Activated naive CD4-positive, alpha-beta T cell treated with anti-CD3 and anti-CD28 coated beads, Interleukin-2, amount 10 ng/mL, durations not matched to agents 7 days and 5 days (primary cell): ENCODE results near the gene LRRC7.
"Not testable (repeated sequence)": the region's sequence is repeated elsewhere in the genome, so short reads cannot be mapped to it uniquely, and the experiment has no call there.

Experiments used
- CTCF ChIA-PET: fragments of 350-600 bp; sonication (Branson Sonifier 250); formaldehyde crosslinking; loops from one replicate; lab custom pipeline; 2021; ENCODE audit warnings: antibody characterized with exemption; lab: Charles Lee
- DNase-seq: peaks from one replicate; pipeline ENCODE4 v3.0.0-alpha.2; 2020
- H3K27ac Mint-ChIP-seq: one replicate; pipeline ENCODE4 v1.8.0; 2021; ENCODE audit warnings: mild to moderate bottlenecking, moderate library complexity, mixed read lengths
- H3K27me3 Mint-ChIP-seq: one replicate; pipeline ENCODE4 v1.8.0; 2021; ENCODE audit warnings: mild to moderate bottlenecking, mixed read lengths
- H3K36me3 Mint-ChIP-seq: one replicate; pipeline ENCODE4 v1.8.0; 2021; ENCODE audit warnings: mixed read lengths
- H3K4me1 Mint-ChIP-seq: one replicate; pipeline ENCODE4 v1.8.0; 2021; ENCODE audit warnings: mixed read lengths
- H3K4me3 Mint-ChIP-seq: one replicate; pipeline ENCODE4 v1.8.0; 2021; ENCODE audit warnings: mild to moderate bottlenecking, moderate library complexity, mixed read lengths
- H3K9me3 Mint-ChIP-seq: one replicate; pipeline ENCODE4 v1.8.0; 2021; ENCODE audit warnings: mixed read lengths

The LRRC7 gene

GRCh38 chr1:69693921-69694675, 126.4 kb downstream of the LRRC7 start:
- DNase-seq = no peak
- H3K9me3 Mint-ChIP-seq = peaks cover 7% of the 10 kb centered on the region
- H3K4me1 Mint-ChIP-seq = no peaks in the 10 kb centered on the region
- H3K27me3 Mint-ChIP-seq = no peaks in the 10 kb centered on the region
- H3K4me3 Mint-ChIP-seq = no peak overlapping the region
- CTCF ChIA-PET = no interaction called here
- H3K27ac Mint-ChIP-seq = no peak overlapping the region
- H3K36me3 Mint-ChIP-seq = no peaks in the 10 kb centered on the region

DNA sequence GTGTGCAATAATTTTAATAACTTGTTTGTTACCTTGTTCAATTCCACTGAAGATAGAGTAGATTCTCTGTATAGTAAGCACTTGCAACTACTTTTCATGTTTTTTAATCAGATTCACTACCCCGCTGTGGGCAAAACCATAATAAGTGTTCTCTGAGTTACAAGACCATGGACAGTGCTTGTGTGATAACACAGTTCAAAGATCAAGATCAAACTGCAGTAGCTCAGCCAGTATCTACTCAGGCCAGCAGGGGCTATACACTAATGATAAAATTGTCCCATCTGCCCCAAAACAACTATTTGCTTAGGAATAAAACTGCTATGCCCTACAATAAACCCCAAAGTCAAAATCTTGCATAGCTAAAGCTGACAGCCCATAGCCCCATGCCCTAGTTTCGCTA, 129.6 kb downstream of the LRRC7 start:
- DNase-seq = no peak
- H3K36me3 Mint-ChIP-seq = no peaks in the 10 kb centered on the region
- H3K9me3 Mint-ChIP-seq = peaks cover 7% of the 10 kb centered on the region
- no peak overlapping the region for H3K4me3 Mint-ChIP-seq
- H3K27ac Mint-ChIP-seq = no peak overlapping the region
- no peaks in the 10 kb centered on the region for H3K27me3 Mint-ChIP-seq
- CTCF ChIA-PET = no interaction called here
- no peaks in the 10 kb centered on the region for H3K4me1 Mint-ChIP-seq

- Mint-ChIP-seq H3K36me3 (no peaks in the 10 kb centered on the region), H3K4me3 (no peak overlapping the region), H3K4me1 (no peaks in the 10 kb centered on the region), H3K27me3 (no peaks in the 10 kb centered on the region), H3K27ac (no peak overlapping the region), H3K9me3 (peaks cover 7% of the 10 kb centered on the region)
- CTCF ChIA-PET = no interaction called here
- DNase-seq = no peak
Measured at GRCh38 chr1:69700770-69701169, 133.0 kb downstream of the LRRC7 start.

DNA sequence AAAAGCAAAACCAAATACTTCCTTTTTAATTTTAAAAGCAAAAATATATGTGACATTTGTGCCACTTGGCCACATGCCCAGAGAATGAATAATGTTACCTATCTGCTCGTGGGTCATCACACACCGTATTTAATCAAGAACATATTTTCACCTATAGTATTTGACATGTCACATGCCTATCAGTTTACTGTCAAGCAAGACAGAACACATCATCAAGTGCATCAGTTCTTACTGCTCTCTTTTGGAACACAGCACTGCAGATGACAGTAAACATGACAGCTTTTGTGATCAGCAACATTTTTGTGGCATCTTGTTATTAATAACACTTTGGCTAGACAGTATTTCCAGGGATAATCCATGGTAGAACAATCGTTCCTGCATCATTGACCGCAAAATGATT, 134.4 kb downstream of the LRRC7 start:
- no peaks in the 10 kb centered on the region for H3K36me3 Mint-ChIP-seq
- H3K4me3 Mint-ChIP-seq = no peak overlapping the region
- DNase-seq = no peak
- peaks cover 3% of the 10 kb centered on the region for H3K9me3 Mint-ChIP-seq
- H3K27me3 Mint-ChIP-seq = no peaks in the 10 kb centered on the region
- H3K27ac Mint-ChIP-seq = no peak overlapping the region
- CTCF ChIA-PET = no interaction called here
- no peaks in the 10 kb centered on the region for H3K4me1 Mint-ChIP-seq

DNA sequence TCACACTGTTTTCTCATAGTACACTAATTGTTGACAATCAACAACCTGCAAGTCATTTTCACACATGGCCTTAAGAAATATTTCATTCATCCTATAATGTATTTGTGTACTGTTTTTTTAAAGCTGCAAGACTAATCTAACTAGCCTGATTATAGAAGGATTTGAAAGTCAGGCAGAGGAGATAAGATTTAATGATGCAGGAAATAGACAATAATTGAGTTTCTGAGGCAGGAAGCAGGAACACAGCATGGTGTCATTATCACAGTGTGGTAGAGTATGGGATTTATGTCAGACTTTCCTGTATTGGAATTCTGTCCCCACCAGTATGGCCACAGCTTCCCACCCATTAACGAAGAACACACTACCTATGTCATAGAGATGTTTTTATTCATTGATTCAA, 138.8 kb downstream of the LRRC7 start:
- Mint-ChIP-seq H3K4me3 (no peak overlapping the region), H3K27me3 (no peaks in the 10 kb centered on the region), H3K9me3 (no peaks in the 10 kb centered on the region), H3K4me1 (no peaks in the 10 kb centered on the region), H3K36me3 (no peaks in the 10 kb centered on the region), H3K27ac (no peak overlapping the region)
- CTCF ChIA-PET = no interaction called here
- DNase-seq = no peak

DNA sequence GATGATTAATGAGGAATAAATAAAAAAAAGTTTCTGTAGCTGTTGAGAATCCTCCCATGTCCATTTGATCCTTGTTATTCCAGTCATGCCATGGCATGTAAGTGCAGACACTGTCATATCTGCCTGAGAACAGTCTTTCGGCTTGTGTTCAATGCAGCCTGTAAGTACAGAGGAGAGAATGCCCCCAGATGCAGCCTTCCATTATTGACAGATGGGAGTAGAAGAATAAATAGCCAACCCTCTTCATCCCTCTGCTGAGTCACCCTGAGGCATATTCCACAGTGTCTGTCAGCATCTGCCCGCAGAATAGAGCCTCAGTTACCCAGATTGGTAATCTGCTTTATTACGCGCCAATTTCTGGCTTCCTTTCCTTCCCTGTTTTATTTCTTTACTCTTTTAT, 139.4 kb downstream of the LRRC7 start:
- Mint-ChIP-seq H3K27me3 (no peaks in the 10 kb centered on the region), H3K4me3 (no peak overlapping the region), H3K4me1 (no peaks in the 10 kb centered on the region), H3K27ac (no peak overlapping the region), H3K9me3 (peaks cover 3% of the 10 kb centered on the region), H3K36me3 (no peaks in the 10 kb centered on the region)
- CTCF ChIA-PET = no interaction called here
- DNase-seq = no peak

GRCh38 chr1:69710484-69711189, 142.9 kb downstream of the LRRC7 start:
- Mint-ChIP-seq H3K36me3 (no peaks in the 10 kb centered on the region), H3K27me3 (no peaks in the 10 kb centered on the region), H3K4me3 (no peak overlapping the region), H3K4me1 (no peaks in the 10 kb centered on the region), H3K9me3 (peaks cover 3% of the 10 kb centered on the region), H3K27ac (no peak overlapping the region)
- CTCF ChIA-PET = no interaction called here
- no peak for DNase-seq

DNA sequence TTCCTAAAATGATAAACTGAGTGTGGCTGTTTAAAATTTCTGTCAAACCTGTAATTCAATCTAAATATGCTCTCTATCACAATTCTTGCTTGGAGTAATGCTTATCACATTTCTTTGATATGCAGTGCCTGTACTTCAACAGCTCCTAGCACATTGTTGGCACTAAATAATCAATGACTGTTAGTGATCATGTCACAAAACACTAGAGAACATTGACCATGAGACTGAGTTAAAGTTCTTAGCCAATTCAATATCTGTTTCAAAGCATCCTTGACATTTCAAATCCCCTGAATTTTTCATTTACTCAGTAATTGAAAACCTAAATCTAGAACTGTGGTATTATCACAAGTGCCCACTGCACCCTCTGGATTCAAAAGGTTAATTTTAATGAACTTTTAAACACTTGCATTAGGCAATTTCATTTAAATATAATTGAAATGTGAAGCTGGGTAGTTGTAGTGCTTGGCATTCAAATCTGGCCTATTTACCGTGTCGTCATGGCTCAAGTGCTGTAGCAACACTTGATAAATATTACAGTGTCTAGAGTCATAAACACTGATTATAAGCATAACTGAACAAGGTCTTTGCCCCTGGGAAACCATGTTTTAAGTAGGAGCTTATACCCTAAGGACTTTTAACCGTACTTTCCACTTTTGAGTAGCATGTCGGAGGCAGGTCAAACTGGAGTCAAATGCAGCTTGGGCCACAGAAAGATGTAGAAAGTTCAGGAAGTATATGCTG, 143.6 kb downstream of the LRRC7 start:
- CTCF ChIA-PET = no interaction called here
- Mint-ChIP-seq H3K4me3 (no peak overlapping the region), H3K27ac (no peak overlapping the region), H3K27me3 (no peaks in the 10 kb centered on the region), H3K9me3 (peaks cover 3% of the 10 kb centered on the region), H3K4me1 (no peaks in the 10 kb centered on the region), H3K36me3 (no peaks in the 10 kb centered on the region)
- no peak for DNase-seq

DNA sequence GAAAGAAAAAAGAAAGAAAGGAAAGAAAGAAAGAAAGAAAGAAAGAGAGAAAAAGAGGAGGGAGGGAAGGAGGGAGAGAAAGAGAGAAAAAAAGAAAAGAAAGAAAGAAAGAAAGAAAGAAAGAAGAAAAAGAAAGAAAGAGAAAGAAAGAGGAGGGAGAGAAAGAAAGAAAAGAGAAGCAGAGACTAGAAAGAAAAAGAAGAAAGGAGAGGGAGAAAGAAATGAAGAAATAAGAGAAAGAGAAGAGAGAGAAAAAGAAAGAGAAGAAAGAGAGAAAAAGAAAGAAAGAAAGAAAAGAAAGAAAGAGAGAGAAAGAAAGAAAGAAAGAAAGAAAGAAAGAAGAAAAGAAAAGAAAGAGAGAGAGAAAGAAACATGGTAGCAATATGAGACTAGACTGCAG, 150.1 kb downstream of the LRRC7 start:
- H3K27ac Mint-ChIP-seq, H3K9me3 Mint-ChIP-seq: not testable (repeated sequence)

DNA sequence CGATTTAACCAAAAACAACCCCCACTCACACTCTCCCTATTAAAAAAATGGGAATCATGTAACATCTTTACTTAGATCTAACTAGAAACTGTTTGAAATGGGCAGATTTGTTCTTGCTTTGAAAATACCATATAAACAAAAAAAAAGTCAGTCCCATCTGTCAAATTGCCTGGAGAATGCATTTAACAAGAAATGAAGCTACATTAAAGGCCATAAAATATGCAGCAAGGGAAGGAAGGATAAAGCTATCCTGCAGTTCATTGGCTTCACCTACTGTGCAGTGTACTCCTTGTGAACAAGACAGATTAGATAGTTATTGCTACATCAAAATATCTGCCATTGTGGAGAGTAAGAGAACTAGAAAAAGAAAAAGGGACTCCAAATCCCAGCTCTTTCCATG, 160.5 kb downstream of the LRRC7 start:
- CTCF ChIA-PET = interaction anchor here (0.7 to 1.6 kb wide), 2 partner anchors 9 to 10 kb away, joined by 3 to 6 read pairs; no protein-coding TSS in a partner anchor
- no peaks in the 10 kb centered on the region for H3K4me1 Mint-ChIP-seq

More for the DNA sequence above, 150.1 kb downstream of the LRRC7 start:
- DNase-seq, CTCF ChIA-PET, H3K36me3 Mint-ChIP-seq, H3K27me3 Mint-ChIP-seq, H3K4me3 Mint-ChIP-seq, H3K4me1 Mint-ChIP-seq: not testable (repeated sequence)

GRCh38 chr1:69733061-69733460, 165.3 kb downstream of the LRRC7 start:
- H3K27me3 Mint-ChIP-seq = no peaks in the 10 kb centered on the region
- H3K27ac Mint-ChIP-seq = no peak overlapping the region
- H3K9me3 Mint-ChIP-seq = peaks cover 7% of the 10 kb centered on the region
- H3K4me1 Mint-ChIP-seq = no peaks in the 10 kb centered on the region
- CTCF ChIA-PET = no interaction called here
- H3K4me3 Mint-ChIP-seq = no peak overlapping the region
- no peak for DNase-seq
- H3K36me3 Mint-ChIP-seq = no peaks in the 10 kb centered on the region

More for the DNA sequence above, 160.5 kb downstream of the LRRC7 start:
- H3K36me3 Mint-ChIP-seq = no peaks in the 10 kb centered on the region
- no peaks in the 10 kb centered on the region for H3K27me3 Mint-ChIP-seq
- no peak overlapping the region for H3K27ac Mint-ChIP-seq
- H3K4me3 Mint-ChIP-seq = no peak overlapping the region
- no peak for DNase-seq
- peaks cover 10% of the 10 kb centered on the region for H3K9me3 Mint-ChIP-seq

- CTCF ChIA-PET = interaction anchor here (0.6 to 3.3 kb wide), 10 partner anchors 10 to 1972 kb away, joined by 3 to 16 read pairs (median 3); no protein-coding TSS in a partner anchor
- Mint-ChIP-seq H3K4me3 (no peak overlapping the region), H3K9me3 (no peaks in the 10 kb centered on the region), H3K4me1 (no peaks in the 10 kb centered on the region), H3K27me3 (no peaks in the 10 kb centered on the region), H3K27ac (no peak overlapping the region), H3K36me3 (no peaks in the 10 kb centered on the region)
- no peak for DNase-seq
Measured at GRCh38 chr1:69737527-69738185, 169.9 kb downstream of the LRRC7 start.

GRCh38 chr1:69738458-69739250, 170.9 kb downstream of the LRRC7 start:
- Mint-ChIP-seq H3K4me3 (no peak overlapping the region), H3K27me3 (no peaks in the 10 kb centered on the region), H3K4me1 (no peaks in the 10 kb centered on the region), H3K36me3 (no peaks in the 10 kb centered on the region), H3K27ac (no peak overlapping the region), H3K9me3 (no peaks in the 10 kb centered on the region)
- CTCF ChIA-PET = interaction anchor here (0.9 to 3.3 kb wide), 5 partner anchors 11 to 1621 kb away, joined by 3 to 16 read pairs (median 6); no protein-coding TSS in a partner anchor
- DNase-seq = no peak
